Thyroid gland (tissue), 4 donors: ENCODE results near the gene SLC25A10. TPM values are rescaled to one million over a fixed set of nuclear protein-coding genes. Genes with fewer than 3 reads are reported as not detected.

Experiments
- DNase-seq, 2 donors: peaks; one replicate each; pipeline ENCODE4 v3.0.0-alpha.2; 2019
- H3K27ac ChIP-seq, 3 donors: fragments of 200-600 bp; sonication (generic); 1 replicate in 2 of 3; 2 replicates in 1 of 3; pipeline ENCODE4 v1.5.1; 2016 to 2019; ENCODE audit warnings: mild to moderate bottlenecking in 1 of 3, moderate library complexity in 1 of 3
- H3K27me3 ChIP-seq: fragments of 200-600 bp; sonication (generic); one replicate; pipeline ENCODE4 v1.5.1; 2019
- H3K36me3 ChIP-seq, 2 donors: fragments of 200-600 bp; sonication (generic); one replicate each; pipeline ENCODE4 v1.5.1; 2016 to 2019
- H3K4me1 ChIP-seq, 2 donors: fragments of 200-600 bp; sonication (generic); one replicate each; pipeline ENCODE4 v1.5.1; 2017 to 2019
- H3K4me3 ChIP-seq, 3 donors: fragments of 200-600 bp; sonication (generic); replicated peaks in 1 of 3; 1 replicate in 2 of 3; 2 replicates in 1 of 3; pipeline ENCODE4 v1.5.1; 2016; ENCODE audit warnings: mild to moderate bottlenecking in 1 of 3
- H3K9me3 ChIP-seq: fragments of 200-600 bp; sonication (generic); one replicate; pipeline ENCODE4 v1.5.1; 2017
- CTCF ChIP-seq, 6 experiments: fragments of 200-600 bp in 3 of 6; fragments of 450-650 bp in 3 of 6; sonication (generic) in 3 of 6; IDR thresholded peaks; one replicate each; pipeline ENCODE4 v1.5.1; 2016 to 2019; ENCODE audit warnings: antibody characterized with exemption in 6 of 6, mild to moderate bottlenecking in 2 of 6, inconsistent platforms in 1 of 6, moderate library complexity in 1 of 6
- POLR2A ChIP-seq, 2 donors: fragments of 450-650 bp; IDR thresholded peaks; one replicate each; pipeline ENCODE4 v1.6.1; 2017; ENCODE audit warnings: antibody characterized with exemption in 2 of 2, mild to moderate bottlenecking in 2 of 2, moderate library complexity in 1 of 2
- WGBS, 2 donors: methylation state at CpG; one replicate each; pipeline ENCODE4 v1.1.5; 2017; 5-methylcytosine and 5-hydroxymethylcytosine counted together
- intact Hi-C: fragments of 100-400 bp; cut with DNase I; formaldehyde crosslinking; loops from one replicate; pipeline ENCODE4 v1.15.1; 2023
- total RNA-seq, 4 donors: library from RNA; depleted of rRNA; stranded (reverse); fragments of >200 nt; gene quantifications; one replicate each; pipeline ENCODE4 v1.2.3, GENCODE V29; 2016

Gene SLC25A10
- total RNA-seq, 4 donors from 2014 or later, result 8.9 to 26.3 (median 20.8) TPM

- WGBS, 2 donors, result 94 to 96% methylated on average over 9 of the region's 19 CpGs
- Histone ChIP-seq H3K9me3 (no peaks in the 10 kb centered on the region), H3K4me3 (no peak overlapping the region), H3K27ac (no peak overlapping the region), H3K4me1 (no peaks in the 10 kb centered on the region), H3K36me3 (peaks cover 58 to 88% of the 10 kb centered on the region in 2 donors), H3K27me3 (no peaks in the 10 kb centered on the region)
- no peak for TF ChIP-seq POLR2A (IDR thresholded peaks at IDR 0.05)
- no peak for TF ChIP-seq CTCF (IDR thresholded peaks at IDR 0.05)
- intact Hi-C loops, result no loop called here
- DNase-seq, result no peak
These were observed 17.3 kb upstream of the SLC25A10 start for GRCh38 chr17:81694810-81695209.

GRCh38 chr17:81695211-81695610 is 16.9 kb upstream of the SLC25A10 start:
- H3K4me1 ChIP-seq, result no peaks in the 10 kb centered on the region
- no peaks in the 10 kb centered on the region for H3K9me3 ChIP-seq
- no peak for DNase-seq
- no peak for TF ChIP-seq CTCF (IDR thresholded peaks at IDR 0.05)
- TF ChIP-seq POLR2A (IDR thresholded peaks at IDR 0.05), result no peak
- intact Hi-C loops, result no loop called here
- H3K36me3 ChIP-seq, result peaks cover 56 to 88% of the 10 kb centered on the region in 2 donors
- WGBS, 2 donors, result 95% methylated on average over 4 of the region's 6 CpGs
- H3K27ac ChIP-seq, result no peak overlapping the region
- no peaks in the 10 kb centered on the region for H3K27me3 ChIP-seq
- no peak overlapping the region for H3K4me3 ChIP-seq

DNA sequence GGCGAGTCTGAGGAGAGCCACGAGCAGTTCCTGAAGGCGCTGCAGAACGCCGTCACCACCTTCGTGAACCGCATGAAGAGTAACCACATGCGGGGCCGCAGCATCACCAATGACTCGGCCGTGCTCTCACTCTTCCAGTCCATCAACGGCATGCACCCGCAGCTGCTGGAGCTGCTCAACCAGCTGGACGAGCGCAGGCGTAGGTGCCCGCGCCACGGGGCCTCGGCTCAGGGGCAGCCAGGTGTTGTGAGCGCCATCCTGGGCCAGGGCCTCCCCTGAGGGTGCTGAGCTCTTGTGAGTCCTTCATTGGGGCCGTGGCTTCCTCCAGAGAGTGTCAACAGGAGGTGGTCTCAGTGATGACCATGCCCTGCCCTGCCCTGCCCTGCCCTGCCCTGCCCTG is 16.3 kb upstream of the SLC25A10 start:
- no peak for TF ChIP-seq CTCF (IDR thresholded peaks at IDR 0.05)
- TF ChIP-seq POLR2A (IDR thresholded peaks at IDR 0.05), result no peak
- Histone ChIP-seq H3K27ac (no peak overlapping the region), H3K4me3 (no peak overlapping the region), H3K4me1 (no peaks in the 10 kb centered on the region), H3K9me3 (no peaks in the 10 kb centered on the region), H3K36me3 (peaks cover 61 to 82% of the 10 kb centered on the region in 2 donors), H3K27me3 (no peaks in the 10 kb centered on the region)
- DNase-seq, result no peak
- intact Hi-C loops, result no loop called here
- WGBS, 2 donors, result 89 to 94% methylated on average over 17 to 19 of the region's 22 CpGs

- DNase-seq, result no peak
These were observed 15.7 kb upstream of the SLC25A10 start for GRCh38 chr17:81696218-81696941.

More at GRCh38 chr17:81696218-81696941, 15.7 kb upstream of the SLC25A10 start:
- intact Hi-C loops, result no loop called here
- Histone ChIP-seq H3K4me3 (no peak overlapping the region), H3K36me3 (peaks cover 61 to 82% of the 10 kb centered on the region in 2 donors), H3K4me1 (peaks cover under 1 to 2% of the 10 kb centered on the region in 2 donors), H3K27me3 (no peaks in the 10 kb centered on the region), H3K9me3 (no peaks in the 10 kb centered on the region), H3K27ac (no peak overlapping the region)
- 95 to 96% methylated on average over 21 to 31 of the region's 40 CpGs for WGBS, 2 donors
- TF ChIP-seq CTCF (IDR thresholded peaks at IDR 0.05), result no peak
- TF ChIP-seq POLR2A (IDR thresholded peaks at IDR 0.05), result no peak
